ENCODE data around the gene DES. TPM values are rescaled to one million over a fixed set of nuclear protein-coding genes. Genes with fewer than 3 reads are reported as not detected.
A peak's percentile ranks its signal among the peaks of the same experiment; 100 is the strongest.

DES gene
- total and polyA plus RNA-seq, 9 of the 15 experiments (the other 6 are each of a cell fraction or from before 2014, with no cell fraction given) = 2.5 to 58.9 (median 21.9) TPM

DNA sequence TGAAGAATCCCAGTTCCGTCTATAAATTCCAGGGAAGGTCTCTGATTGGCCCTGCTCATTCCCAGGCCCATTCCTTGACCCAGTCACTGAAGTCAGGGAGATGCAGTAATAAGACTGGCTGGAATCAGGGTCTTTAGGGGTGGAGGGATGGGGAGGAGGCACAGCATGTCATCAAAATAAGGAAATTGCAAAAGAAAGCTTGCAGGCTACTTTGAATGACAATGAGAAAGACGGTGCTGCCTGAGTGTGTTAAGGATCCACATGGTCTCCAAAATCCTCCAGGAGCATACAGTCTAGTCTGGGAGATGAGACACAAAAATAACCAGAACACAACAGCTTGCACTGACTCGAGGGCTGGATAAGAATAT is 2.0 kb upstream of the DES start:
- Histone ChIP-seq H3K4me3 (no peak overlapping the region), H3K4me2 (ENCODE audit: insufficient read depth, low read length) (no peak overlapping the region), H3K9me1 (ENCODE audit: control insufficient read depth, insufficient read depth, low read length) (no peaks in the 10 kb centered on the region), H3K9ac (ENCODE audit: insufficient read depth in 1 of 2, low read depth in 2 of 2, low read length in 2 of 2) (no peak overlapping the region), H4K20me1 (replicated peaks; ENCODE audit: control insufficient read depth, insufficient read depth, low read length) (no peaks in the 10 kb centered on the region), H2AFZ (ENCODE audit: low read depth, low read length) (peak overlapping the region; percentile 14; the same call in 1 of the 2 replicates), H3K9me3 (replicated peaks; ENCODE audit: control insufficient read depth, insufficient read depth, low read depth, low read length) (peaks cover 4% of the 10 kb centered on the region), H3K4me1 (replicated peaks in 1 of 2; ENCODE audit: control insufficient read depth in 2 of 2, insufficient read depth in 2 of 2, low read length in 2 of 2) (peaks cover 16 to 39% of the 10 kb centered on the region in 2 experiments), H3K27ac (ENCODE audit: extremely low read depth, low read depth, low read length) (no peak overlapping the region), H3K27me3 (ENCODE audit: control insufficient read depth in 2 of 2, insufficient read depth in 2 of 2, low read length in 2 of 2) (no peaks in the 10 kb centered on the region), H3K36me3 (ENCODE audit: control insufficient read depth, insufficient read depth, low read length) (no peaks in the 10 kb centered on the region), H3K79me2 (ENCODE audit: control insufficient read depth, insufficient read depth, low read length) (no peaks in the 10 kb centered on the region)
- no peak for FAIRE-seq
- no peak for TF ChIP-seq SMAD2 (IDR thresholded peaks at IDR 0.05; ENCODE audit: low read depth, low read length)
- no peak for TF ChIP-seq CEBPZ (IDR thresholded peaks at IDR 0.05; ENCODE audit: borderline replicate concordance, low read depth, low read length)
- TF ChIP-seq ZNF707 (CRISPR knock-in tag; conservative IDR thresholded peaks at IDR 0.05) = no peak
- no peak for TF ChIP-seq RBM14 (IDR thresholded peaks at IDR 0.05; ENCODE audit: borderline replicate concordance, insufficient read depth, low read depth, low read length)
- TF ChIP-seq SIX5 (IDR thresholded peaks at IDR 0.05; ENCODE audit: borderline replicate concordance in 1 of 2, insufficient read depth in 1 of 2, low read depth in 1 of 2, low read length in 2 of 2) = no peak
- TF ChIP-seq HDAC1 (IDR thresholded peaks at IDR 0.05) = no peak
- no peak for TF ChIP-seq REST (IDR thresholded peaks at IDR 0.05; ENCODE audit: borderline replicate concordance)
- TF ChIP-seq REST (CRISPR knock-in tag; IDR thresholded peaks at IDR 0.05; ENCODE audit: low read depth) = no peak
- no peak for TF ChIP-seq ZNF586 (CRISPR knock-in tag; conservative IDR thresholded peaks at IDR 0.05)
- no peak for TF ChIP-seq ASH1L (IDR thresholded peaks at IDR 0.05; ENCODE audit: borderline replicate concordance, low read depth, partially characterized antibody)
- in situ Hi-C loops (cut with MboI) (no loop called here), intact Hi-C loops (cut with micrococcal nuclease) (no loop called here)
- no peak for DNase-seq (ENCODE audit: extremely low read depth in 1 of 4, low spot score in 3 of 4)
- CTCF ChIA-PET (ENCODE audit: low intra/inter-chr PET ratio) = interaction anchor here (0.7 kb wide), 1 partner anchor 117 kb away, joined by 3 read pairs; no protein-coding TSS in a partner anchor
- POLR2A ChIA-PET = interaction anchor here (0.6 to 1.1 kb wide), 3 partner anchors 10 to 79 kb away, joined by 3 read pairs; no protein-coding TSS in a partner anchor
- ATAC-seq = no peak
- no TSS peak for BruUV-seq (replicated peaks)
- 43% methylated on average over 3 of the region's 3 CpGs for WGBS (ENCODE audit: insufficient coverage, low coverage, missing lambda C conversion rate)

Data from K562 (cell line).